ENCODE results near the gene POLR2H.

Gene POLR2H

GRCh38 chr3:184389935-184390528 is 28.5 kb downstream of the POLR2H start:
- DNase-seq, result no peak

GRCh38 chr3:184391266-184391665 is 29.8 kb downstream of the POLR2H start:
- no peak for DNase-seq

- peak; percentile 47 to 80 for DNase-seq
Measured at GRCh38 chr3:184395320-184395660, 33.8 kb downstream of the POLR2H start.

GRCh38 chr3:184399410-184399809 is 37.9 kb downstream of the POLR2H start:
- DNase-seq, result no peak

- peak in 1 of 2 experiments; percentile 54 for DNase-seq
Measured at GRCh38 chr3:184405075-184406030, 43.8 kb downstream of the POLR2H start.

- no peak for DNase-seq
Measured at GRCh38 chr3:184409331-184409926, 47.9 kb downstream of the POLR2H start.

GRCh38 chr3:184409946-184410500 is 48.5 kb downstream of the POLR2H start:
- DNase-seq, result no peak

- peak; percentile 31 to 77 for DNase-seq
Measured at GRCh38 chr3:184414418-184415202, 53.1 kb downstream of the POLR2H start.

GRCh38 chr3:184415203-184415490 is 53.6 kb downstream of the POLR2H start:
- DNase-seq, result no peak

GRCh38 chr3:184417619-184418327 is 56.3 kb downstream of the POLR2H start:
- DNase-seq, result peak; percentile 43 to 77
